K562 (cell line): ENCODE measurements around the gene SEC14L5. TPM values are rescaled to one million over a fixed set of nuclear protein-coding genes. Genes with fewer than 3 reads are reported as not detected.

Source experiments
- ATAC-seq: fragments of 200-7000 bp; cut with Tn5 transposase; 3 replicates; pipeline ENCODE4 v1.9.1; 2020; ENCODE audit warnings: moderate library complexity
- BruUV-seq: library from RNA; stranded (reverse); fragments of 400-500 nt; replicated peaks from 2 replicates; lab custom pipeline; 2021; lab: Mats Ljungman, UMichigan
- CTCF ChIA-PET: fragments of 300-600 bp; formaldehyde crosslinking; extraction: SDS; loops from one replicate; lab custom pipeline; 2021; ENCODE audit warnings: low intra/inter-chr PET ratio; lab: Yijun Ruan, JAX
- POLR2A ChIA-PET: fragments of 300-600, 350-650 bp; sonication (Branson Sonifier 250); formaldehyde crosslinking; extraction: SDS; loops from one replicate; lab custom pipeline; 2021; ENCODE audit warnings: antibody characterized with exemption, inconsistent platforms; lab: Yijun Ruan, JAX
- DNase-seq, 4 experiments: peaks; one replicate each; pipeline versions ENCODE4 v3.0.0 to v3.0.0-alpha.2; 2011 to 2018; ENCODE audit warnings: low spot score in 3 of 4, mixed read lengths in 3 of 4; ENCODE audit errors: extremely low read depth in 1 of 4
- FAIRE-seq: peaks from 2 replicates; lab custom pipeline; 2011; peaks lifted over from hg19 to GRCh38; lab: Jason Lieb, UNC
- H2AFZ ChIP-seq: 2 replicates; pipeline ENCODE4 v1.6.0; 2011; ENCODE audit warnings: low read depth, low read length, control low read depth, inconsistent platforms
- H3K27ac ChIP-seq: fragments of 200-600 bp; 3 replicates; pipeline ENCODE4 v1.8.0; 2011; ENCODE audit warnings: low read depth, mild to moderate bottlenecking, control low read depth, inconsistent platforms, low read length, moderate library complexity, mixed read lengths; ENCODE audit errors: extremely low read depth
- H3K27me3 ChIP-seq, 2 experiments: fragments of 300-600 bp in 1 of 2; 2 replicates in 1 of 2; 3 replicates in 1 of 2; pipeline versions ENCODE4 v1.6.0 to v1.8.0; 2011; ENCODE audit warnings: inconsistent platforms in 2 of 2, low read length in 2 of 2, mild to moderate bottlenecking in 1 of 2, mixed read lengths in 1 of 2, moderate library complexity in 1 of 2; ENCODE audit not compliant: control insufficient read depth in 2 of 2, insufficient read depth in 2 of 2
- H3K36me3 ChIP-seq: fragments of 300-600 bp; 3 replicates; pipeline ENCODE4 v1.8.0; 2011; ENCODE audit warnings: mild to moderate bottlenecking, low read length, inconsistent platforms; ENCODE audit not compliant: control insufficient read depth, insufficient read depth
- H3K4me1 ChIP-seq, 2 experiments: fragments of 200-600 bp in 1 of 2; replicated peaks in 1 of 2; 2 replicates in 1 of 2; 3 replicates in 1 of 2; pipeline versions ENCODE4 v1.5.1 to v1.8.0; 2011; ENCODE audit warnings: inconsistent platforms in 2 of 2, low read length in 2 of 2, mild to moderate bottlenecking in 1 of 2, mixed read lengths in 1 of 2, moderate library complexity in 1 of 2; ENCODE audit not compliant: control insufficient read depth in 2 of 2, insufficient read depth in 2 of 2
- H3K4me2 ChIP-seq: 2 replicates; pipeline ENCODE4 v1.6.1; 2011; ENCODE audit warnings: low read length, control low read depth, inconsistent platforms, mixed read lengths; ENCODE audit not compliant: insufficient read depth
- H3K4me3 ChIP-seq: fragments of 200-600 bp; sonication (generic), shearing (Covaris generic); 2 replicates; pipeline ENCODE4 v1.5.1; 2016; ENCODE audit warnings: control low read depth, inconsistent platforms
- H3K79me2 ChIP-seq: fragments of 200-600 bp; 3 replicates; pipeline ENCODE4 v1.8.0; 2011; ENCODE audit warnings: low read length, inconsistent platforms; ENCODE audit not compliant: control insufficient read depth, insufficient read depth
- H3K9ac ChIP-seq, 2 experiments: 2 replicates each; pipeline versions ENCODE4 v1.6.0 to v1.6.1; 2011; ENCODE audit warnings: low read depth in 2 of 2, low read length in 2 of 2, control low read depth in 1 of 2, inconsistent platforms in 1 of 2, mild to moderate bottlenecking in 1 of 2, mixed read lengths in 1 of 2; ENCODE audit not compliant: insufficient read depth in 1 of 2
- H3K9me1 ChIP-seq: one replicate; pipeline ENCODE4 v1.6.0; 2011; ENCODE audit warnings: inconsistent platforms, mild to moderate bottlenecking, low read length, moderate library complexity; ENCODE audit not compliant: control insufficient read depth, insufficient read depth
- H3K9me3 ChIP-seq: replicated peaks from 2 replicates; pipeline ENCODE4 v1.5.1; 2011; ENCODE audit warnings: low read depth, low read length, inconsistent platforms; ENCODE audit not compliant: control insufficient read depth, insufficient read depth
- H4K20me1 ChIP-seq: replicated peaks from 2 replicates; pipeline ENCODE4 v1.6.1; 2011; ENCODE audit warnings: low read length, inconsistent platforms, mixed read lengths; ENCODE audit not compliant: control insufficient read depth, insufficient read depth
- KDM2B ChIP-seq: fragments of 250-450 bp; sonication (Bioruptor Pico); IDR thresholded peaks from 2 replicates; pipeline ENCODE4 v1.8.0; 2021; ENCODE audit warnings: mild to moderate bottlenecking, moderate library complexity
- MED1 ChIP-seq: sonication (generic); formaldehyde crosslinking; IDR thresholded peaks from 2 replicates; pipeline ENCODE4 v1.8.1; 2023; ENCODE audit warnings: missing genetic modification reagents, borderline replicate concordance
- NCOA6 ChIP-seq: fragments of 450-650 bp; IDR thresholded peaks from 2 replicates; pipeline ENCODE4 v1.6.1; 2017; ENCODE audit warnings: mild to moderate bottlenecking
- PRDM10 ChIP-seq: fragments of 450-650 bp; IDR thresholded peaks from 2 replicates; pipeline ENCODE4 v1.6.1; 2018; ENCODE audit not compliant: partially characterized antibody
- PURB ChIP-seq: sonication (generic); formaldehyde crosslinking; IDR thresholded peaks from 2 replicates; pipeline ENCODE4 v1.9.0; 2021; ENCODE audit warnings: low read depth, mild to moderate bottlenecking, missing genetic modification reagents
- RBM17 ChIP-seq: fragments of 200-400 bp; formaldehyde crosslinking; IDR thresholded peaks from 2 replicates; pipeline ENCODE4 v1.6.1; 2017; ENCODE audit warnings: low read depth, mild to moderate bottlenecking, low read length, borderline replicate concordance
- SMARCB1 ChIP-seq: IDR thresholded peaks from 2 replicates; pipeline ENCODE4 v1.6.1; 2011; ENCODE audit warnings: improper control_type of control experiment, low read depth; ENCODE audit not compliant: insufficient read length
- ZNF316 ChIP-seq: fragments of 450-650 bp; IDR thresholded peaks from 2 replicates; pipeline ENCODE4 v1.6.1; 2016
- WGBS: fragments of 100-300 bp; shearing (Covaris generic); methylation state at CpG from one replicate; pipeline ENCODE4 v1.1.6; 2016; ENCODE audit warnings: low coverage, mixed read lengths; ENCODE audit not compliant: insufficient coverage; ENCODE audit errors: missing lambda C conversion rate; 5-methylcytosine and 5-hydroxymethylcytosine counted together
- in situ Hi-C: fragments of 300-500 bp; cut with MboI; formaldehyde crosslinking; loops from 4 replicates; pipeline ENCODE4 v1.15.0; 2018; ENCODE audit warnings: inconsistent platforms, mixed read lengths
- intact Hi-C: fragments of 100-400 bp; cut with micrococcal nuclease; formaldehyde crosslinking; loops from 2 replicates; pipeline ENCODE4 v1.14.2; 2022
- polyA plus RNA-seq, 8 experiments: library from polyadenylated mRNA; depleted of rRNA in 4 of 8; stranded (reverse) in 5 of 8; unstranded in 3 of 8; fragments of >200 nt; fragmentation: Nextera tagmentation in 2 of 8; fragmentation: Illumina TruSeq in 1 of 8; extraction: Ambion mirVana in 2 of 8; extraction: Trizol in 1 of 8; gene quantifications; 2 replicates each; pipeline versions ENCODE4 v1.2.1 to v1.2.3, GENCODE V29; 2011 to 2014; ENCODE audit warnings: inconsistent platforms in 1 of 8, missing spikeins in 1 of 8
- total RNA-seq, 7 experiments: library from RNA; depleted of rRNA in 6 of 7; stranded (reverse); fragments of >200 nt in 6 of 7; fragmentation: Illumina TruSeq in 2 of 7; extraction: Trizol in 2 of 7; gene quantifications; 2 replicates each; pipeline versions ENCODE4 v1.2.1 to v1.2.3, GENCODE V29; 2011 to 2021; ENCODE audit warnings: low replicate concordance in 1 of 7
- TF ChIP-seq, protein P1 (sequence below): fragments of 450-650 bp; formaldehyde crosslinking; IDR thresholded peaks from 2 replicates; pipeline ENCODE4 v1.4.0; 2022; ENCODE audit warnings: missing genetic modification characterization
- TF ChIP-seq, protein P2 (sequence below): sonication (generic); formaldehyde crosslinking; IDR thresholded peaks from 2 replicates; pipeline ENCODE4 v1.8.0; 2022; ENCODE audit warnings: missing genetic modification reagents, mild to moderate bottlenecking, borderline replicate concordance
- TF ChIP-seq, protein P3 (sequence below), 2 experiments: fragments of 450-650 bp; IDR thresholded peaks; 2 replicates each; pipeline ENCODE4 v1.6.1; 2016
- TF ChIP-seq, protein P4 (sequence below), 2 experiments: fragments of 250-450 bp in 1 of 2; fragments of 450-650 bp in 1 of 2; sonication (Bioruptor Pico) in 1 of 2; IDR thresholded peaks; 2 replicates each; pipeline versions ENCODE4 v1.6.1 to v1.8.0; 2016 to 2021; ENCODE audit warnings: mild to moderate bottlenecking in 2 of 2, moderate library complexity in 2 of 2, missing compliant biosample characterization in 1 of 2, missing genetic modification characterization in 1 of 2

The SEC14L5 gene
- total and polyA plus RNA-seq, 9 of the 15 experiments (the other 6 are each of a cell fraction or from before 2014, with no cell fraction given) = 0.11 TPM; not detected in 8

DNA sequence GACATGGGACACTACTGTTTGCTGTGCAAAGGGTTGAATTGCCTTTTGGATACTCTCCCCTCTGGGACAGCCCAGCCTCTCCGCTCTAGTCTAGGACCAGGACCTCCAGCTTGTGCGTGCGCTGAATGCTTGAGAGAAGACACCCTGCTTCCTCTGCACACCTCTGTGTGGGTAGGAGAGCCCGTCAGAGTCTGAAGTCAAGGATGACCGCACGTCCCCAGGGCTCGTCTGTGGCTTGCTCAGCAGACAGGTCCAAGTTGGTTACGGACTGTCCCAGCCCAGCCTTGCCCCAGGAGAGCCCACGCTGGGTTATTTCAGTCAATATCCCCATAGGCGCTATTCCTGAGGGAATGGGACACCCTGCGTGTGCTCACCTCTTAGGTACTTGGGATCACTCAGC lies 103.9 kb downstream of the SEC14L5 start:
- 4% methylated on average over 11 of the region's 11 CpGs for WGBS
- POLR2A ChIA-PET = no interaction called here
- TF ChIP-seq, protein P1, sequence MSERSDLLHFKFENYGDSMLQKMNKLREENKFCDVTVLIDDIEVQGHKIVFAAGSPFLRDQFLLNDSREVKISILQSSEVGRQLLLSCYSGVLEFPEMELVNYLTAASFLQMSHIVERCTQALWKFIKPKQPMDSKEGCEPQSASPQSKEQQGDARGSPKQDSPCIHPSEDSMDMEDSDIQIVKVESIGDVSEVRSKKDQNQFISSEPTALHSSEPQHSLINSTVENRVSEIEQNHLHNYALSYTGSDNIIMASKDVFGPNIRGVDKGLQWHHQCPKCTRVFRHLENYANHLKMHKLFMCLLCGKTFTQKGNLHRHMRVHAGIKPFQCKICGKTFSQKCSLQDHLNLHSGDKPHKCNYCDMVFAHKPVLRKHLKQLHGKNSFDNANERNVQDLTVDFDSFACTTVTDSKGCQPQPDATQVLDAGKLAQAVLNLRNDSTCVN (CRISPR knock-in tag) = no peak
- TF ChIP-seq ZNF316 (no peak), PRDM10 (no peak), SMARCB1 (no peak), NCOA6 (no peak), PURB (CRISPR knock-in tag) (no peak), RBM17 (no peak), KDM2B (CRISPR knock-in tag) (no peak), MED1 (no peak)
- TF ChIP-seq, protein P2, sequence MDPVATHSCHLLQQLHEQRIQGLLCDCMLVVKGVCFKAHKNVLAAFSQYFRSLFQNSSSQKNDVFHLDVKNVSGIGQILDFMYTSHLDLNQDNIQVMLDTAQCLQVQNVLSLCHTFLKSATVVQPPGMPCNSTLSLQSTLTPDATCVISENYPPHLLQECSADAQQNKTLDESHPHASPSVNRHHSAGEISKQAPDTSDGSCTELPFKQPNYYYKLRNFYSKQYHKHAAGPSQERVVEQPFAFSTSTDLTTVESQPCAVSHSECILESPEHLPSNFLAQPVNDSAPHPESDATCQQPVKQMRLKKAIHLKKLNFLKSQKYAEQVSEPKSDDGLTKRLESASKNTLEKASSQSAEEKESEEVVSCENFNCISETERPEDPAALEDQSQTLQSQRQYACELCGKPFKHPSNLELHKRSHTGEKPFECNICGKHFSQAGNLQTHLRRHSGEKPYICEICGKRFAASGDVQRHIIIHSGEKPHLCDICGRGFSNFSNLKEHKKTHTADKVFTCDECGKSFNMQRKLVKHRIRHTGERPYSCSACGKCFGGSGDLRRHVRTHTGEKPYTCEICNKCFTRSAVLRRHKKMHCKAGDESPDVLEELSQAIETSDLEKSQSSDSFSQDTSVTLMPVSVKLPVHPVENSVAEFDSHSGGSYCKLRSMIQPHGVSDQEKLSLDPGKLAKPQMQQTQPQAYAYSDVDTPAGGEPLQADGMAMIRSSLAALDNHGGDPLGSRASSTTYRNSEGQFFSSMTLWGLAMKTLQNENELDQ = no peak
- TF ChIP-seq, protein P3, sequence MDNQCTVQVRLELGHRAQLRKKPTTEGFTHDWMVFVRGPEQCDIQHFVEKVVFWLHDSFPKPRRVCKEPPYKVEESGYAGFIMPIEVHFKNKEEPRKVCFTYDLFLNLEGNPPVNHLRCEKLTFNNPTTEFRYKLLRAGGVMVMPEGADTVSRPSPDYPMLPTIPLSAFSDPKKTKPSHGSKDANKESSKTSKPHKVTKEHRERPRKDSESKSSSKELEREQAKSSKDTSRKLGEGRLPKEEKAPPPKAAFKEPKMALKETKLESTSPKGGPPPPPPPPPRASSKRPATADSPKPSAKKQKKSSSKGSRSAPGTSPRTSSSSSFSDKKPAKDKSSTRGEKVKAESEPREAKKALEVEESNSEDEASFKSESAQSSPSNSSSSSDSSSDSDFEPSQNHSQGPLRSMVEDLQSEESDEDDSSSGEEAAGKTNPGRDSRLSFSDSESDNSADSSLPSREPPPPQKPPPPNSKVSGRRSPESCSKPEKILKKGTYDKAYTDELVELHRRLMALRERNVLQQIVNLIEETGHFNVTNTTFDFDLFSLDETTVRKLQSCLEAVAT (IDR thresholded peaks at IDR 0.05) = no peak
- TF ChIP-seq, protein P4, sequence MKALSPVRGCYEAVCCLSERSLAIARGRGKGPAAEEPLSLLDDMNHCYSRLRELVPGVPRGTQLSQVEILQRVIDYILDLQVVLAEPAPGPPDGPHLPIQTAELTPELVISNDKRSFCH (CRISPR knock-in tag; IDR thresholded peaks at IDR 0.05) = no peak
- TF ChIP-seq, protein P4 (tag; IDR thresholded peaks at IDR 0.05) = no peak

More for the DNA sequence above, 103.9 kb downstream of the SEC14L5 start:
- Histone ChIP-seq H3K4me2 (no peak overlapping the region), H3K27me3 (peaks cover 29 to 65% of the 10 kb centered on the region in 2 experiments; a peak in 4 of 5 replicates), H3K9ac (no peak overlapping the region), H3K36me3 (no peaks in the 10 kb centered on the region), H3K4me1 (peaks cover 0 to 5% of the 10 kb centered on the region in 2 experiments; a peak in 2 of 5 replicates), H2AFZ (no peak overlapping the region), H3K4me3 (no peak overlapping the region), H3K9me3 (no peaks in the 10 kb centered on the region), H3K9me1 (no peaks in the 10 kb centered on the region), H4K20me1 (0 out of 2 replicates have a peak, but pooled peaks cover 4% of the 10 kb centered on the region), H3K27ac (no peak overlapping the region), H3K79me2 (no peaks in the 10 kb centered on the region)
- FAIRE-seq (no peak), DNase-seq (no peak), ATAC-seq (no peak)
- intact Hi-C loops (no loop called here), in situ Hi-C loops (no loop called here)
- BruUV-seq = no TSS peak
- CTCF ChIA-PET = no interaction called here
